Neural progenitor cell (in vitro differentiated cells): ENCODE results near the gene QKI. TPM values are rescaled to one million over a fixed set of nuclear protein-coding genes. Genes with fewer than 3 reads are reported as not detected.

ENCODE experiments used
- DNase-seq: peaks from one replicate; pipeline ENCODE4 v3.0.0-alpha.2; 2016; ENCODE audit warnings: low spot score
- H2AFZ ChIP-seq: fragments of 200-600 bp; sonication (generic); replicated peaks from 2 replicates; pipeline ENCODE4 v1.6.1; 2016; ENCODE audit warnings: antibody characterized with exemption
- H3F3A ChIP-seq: fragments of 200-600 bp; sonication (generic); 2 replicates; pipeline ENCODE4 v1.6.1; 2016; ENCODE audit warnings: antibody characterized with exemption, low read depth
- H3K27ac ChIP-seq: fragments of 200-600 bp; sonication (generic); 2 replicates; pipeline ENCODE4 v1.5.1; 2016; ENCODE audit warnings: mild to moderate bottlenecking
- H3K27me3 ChIP-seq: fragments of 200-600 bp; sonication (generic); 2 replicates; pipeline ENCODE4 v1.6.1; 2016; ENCODE audit warnings: mild to moderate bottlenecking, moderate library complexity
- H3K36me3 ChIP-seq: fragments of 200-600 bp; sonication (generic); 2 replicates; pipeline ENCODE4 v1.5.1; 2016
- H3K4me1 ChIP-seq: fragments of 200-600 bp; sonication (generic); 2 replicates; pipeline ENCODE4 v1.6.1; 2016; ENCODE audit warnings: mixed run types
- H3K4me2 ChIP-seq: fragments of 200-600 bp; sonication (generic); 2 replicates; pipeline ENCODE4 v1.6.1; 2016
- H3K4me3 ChIP-seq: fragments of 200-600 bp; sonication (generic); 2 replicates; pipeline ENCODE4 v1.5.1; 2016
- H3K79me2 ChIP-seq: fragments of 200-600 bp; sonication (generic); 2 replicates; pipeline ENCODE4 v1.6.1; 2016; ENCODE audit warnings: low read depth
- H3K9ac ChIP-seq: fragments of 200-600 bp; sonication (generic); 2 replicates; pipeline ENCODE4 v1.6.1; 2016
- H3K9me3 ChIP-seq: fragments of 200-600 bp; sonication (generic); 2 replicates; pipeline ENCODE4 v1.5.1; 2016; ENCODE audit warnings: low read depth
- H4K20me1 ChIP-seq: fragments of 200-600 bp; sonication (generic); 2 replicates; pipeline ENCODE4 v1.6.1; 2016; ENCODE audit warnings: low read depth
- H3K27ac Mint-ChIP-seq: 3 replicates; pipeline ENCODE4 v1.8.0; 2021; ENCODE audit warnings: mixed read lengths
- H3K27me3 Mint-ChIP-seq: 2 replicates; pipeline ENCODE4 v1.8.0; 2022; ENCODE audit warnings: low read depth, mild to moderate bottlenecking, inconsistent platforms, moderate library complexity, mixed read lengths; ENCODE audit not compliant: insufficient read depth
- H3K36me3 Mint-ChIP-seq: 3 replicates; pipeline ENCODE4 v1.8.0; 2021; ENCODE audit warnings: mixed read lengths
- H3K4me1 Mint-ChIP-seq: 3 replicates; pipeline ENCODE4 v1.8.0; 2021; ENCODE audit warnings: mixed read lengths
- H3K4me3 Mint-ChIP-seq: 3 replicates; pipeline ENCODE4 v1.8.0; 2021; ENCODE audit warnings: mild to moderate bottlenecking, moderate library complexity, mixed read lengths
- H3K9me3 Mint-ChIP-seq: 3 replicates; pipeline ENCODE4 v1.8.0; 2020; ENCODE audit warnings: mixed read lengths
- EZH2 ChIP-seq: fragments of 200-600 bp; sonication (generic); IDR thresholded peaks from 2 replicates; pipeline ENCODE4 v1.6.1; 2017; ENCODE audit warnings: antibody characterized with exemption, mild to moderate bottlenecking, moderate library complexity
- EZH2phosphoT487 ChIP-seq: fragments of 200-600 bp; sonication (generic); IDR thresholded peaks from 2 replicates; pipeline ENCODE4 v1.6.1; 2017; ENCODE audit warnings: antibody characterized with exemption
- total RNA-seq: library from RNA; depleted of rRNA; stranded (reverse); fragments of >200 nt; gene quantifications from 2 replicates; pipeline ENCODE4 v1.2.3, GENCODE V29; 2015; ENCODE audit warnings: low replicate concordance
- TF ChIP-seq, protein P1 (sequence below): fragments of 200-600 bp; sonication (generic); IDR thresholded peaks from 2 replicates; pipeline ENCODE4 v1.5.1; 2017; ENCODE audit warnings: antibody characterized with exemption, mild to moderate bottlenecking

The QKI gene
- total RNA-seq, 1 donor from 2014 or later, result 212 TPM

DNA sequence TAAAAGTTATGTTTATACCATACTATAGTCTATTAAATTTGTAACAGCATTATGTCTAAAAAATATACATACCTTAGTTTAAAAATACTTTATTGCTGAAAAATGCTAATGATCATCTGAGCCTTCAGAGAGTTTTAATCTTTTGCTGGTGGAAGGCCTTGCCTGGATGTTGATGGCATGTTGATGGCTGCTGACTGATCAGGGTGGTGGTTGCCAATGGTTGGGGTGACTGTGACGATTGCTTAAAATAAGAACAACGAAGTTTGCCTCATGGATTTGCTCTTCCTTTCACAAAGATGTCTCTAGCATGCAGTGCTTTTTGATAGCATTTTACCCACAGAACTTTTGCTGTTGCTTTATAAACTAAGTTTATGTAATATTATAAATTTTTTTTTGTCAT lies 68.6 kb downstream of the QKI start:
- H3K27me3 ChIP-seq, result no peaks in the 10 kb centered on the region
- no peak overlapping the region for H2AFZ ChIP-seq
- Mint-ChIP-seq H3K27ac (no peak overlapping the region), H3K9me3 (peaks cover 47% of the 10 kb centered on the region), H3K27me3 (peaks cover 2% of the 10 kb centered on the region), H3K36me3 (peaks cover 78% of the 10 kb centered on the region), H3K4me3 (no peak overlapping the region), H3K4me1 (no peaks in the 10 kb centered on the region)
- no peaks in the 10 kb centered on the region for H3F3A ChIP-seq
- peaks cover 99% of the 10 kb centered on the region for H3K79me2 ChIP-seq
- no peak overlapping the region for H3K27ac ChIP-seq
- H4K20me1 ChIP-seq, result peaks cover 52% of the 10 kb centered on the region
- no peak for DNase-seq
- peaks cover 12% of the 10 kb centered on the region for H3K4me1 ChIP-seq
- no peak overlapping the region for H3K4me3 ChIP-seq
- no peak overlapping the region for H3K9ac ChIP-seq
- no peak overlapping the region for H3K4me2 ChIP-seq
- TF ChIP-seq, protein P1, sequence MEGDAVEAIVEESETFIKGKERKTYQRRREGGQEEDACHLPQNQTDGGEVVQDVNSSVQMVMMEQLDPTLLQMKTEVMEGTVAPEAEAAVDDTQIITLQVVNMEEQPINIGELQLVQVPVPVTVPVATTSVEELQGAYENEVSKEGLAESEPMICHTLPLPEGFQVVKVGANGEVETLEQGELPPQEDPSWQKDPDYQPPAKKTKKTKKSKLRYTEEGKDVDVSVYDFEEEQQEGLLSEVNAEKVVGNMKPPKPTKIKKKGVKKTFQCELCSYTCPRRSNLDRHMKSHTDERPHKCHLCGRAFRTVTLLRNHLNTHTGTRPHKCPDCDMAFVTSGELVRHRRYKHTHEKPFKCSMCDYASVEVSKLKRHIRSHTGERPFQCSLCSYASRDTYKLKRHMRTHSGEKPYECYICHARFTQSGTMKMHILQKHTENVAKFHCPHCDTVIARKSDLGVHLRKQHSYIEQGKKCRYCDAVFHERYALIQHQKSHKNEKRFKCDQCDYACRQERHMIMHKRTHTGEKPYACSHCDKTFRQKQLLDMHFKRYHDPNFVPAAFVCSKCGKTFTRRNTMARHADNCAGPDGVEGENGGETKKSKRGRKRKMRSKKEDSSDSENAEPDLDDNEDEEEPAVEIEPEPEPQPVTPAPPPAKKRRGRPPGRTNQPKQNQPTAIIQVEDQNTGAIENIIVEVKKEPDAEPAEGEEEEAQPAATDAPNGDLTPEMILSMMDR, result no peak
- TF ChIP-seq EZH2phosphoT487 (no peak), EZH2 (no peak)
- no peaks in the 10 kb centered on the region for H3K9me3 ChIP-seq
- no peaks in the 10 kb centered on the region for H3K36me3 ChIP-seq

DNA sequence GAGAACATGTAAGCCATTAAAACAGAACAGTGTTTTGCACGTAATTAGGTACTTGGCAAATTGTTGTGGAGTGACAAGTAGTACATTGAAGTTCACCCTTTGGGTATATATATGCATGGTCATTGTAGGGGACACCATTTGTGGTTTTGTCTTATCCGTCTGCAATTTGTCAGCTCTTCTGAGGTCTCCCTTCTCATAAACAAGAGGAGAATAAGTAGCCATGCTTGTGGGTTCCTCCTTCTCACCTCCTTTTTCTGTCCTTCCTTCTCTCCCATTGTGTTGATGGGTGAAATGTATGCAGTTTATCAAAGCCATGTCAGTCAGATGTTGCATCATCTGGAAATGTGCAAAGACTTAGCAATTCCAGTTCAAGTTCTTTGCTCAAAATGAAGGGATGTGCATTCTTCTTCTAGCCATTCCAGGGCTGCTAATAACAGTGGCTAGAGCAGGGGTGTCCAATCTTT lies 70.9 kb downstream of the QKI start:
- Histone ChIP-seq H3K4me2 (no peak overlapping the region), H3K27me3 (no peaks in the 10 kb centered on the region), H4K20me1 (peaks cover 76% of the 10 kb centered on the region), H3K4me3 (no peak overlapping the region), H3K4me1 (peaks cover 28% of the 10 kb centered on the region), H3K79me2 (peaks cover 100% of the 10 kb centered on the region), H3K27ac (no peak overlapping the region), H3F3A (no peaks in the 10 kb centered on the region), H3K9ac (no peak overlapping the region), H3K9me3 (no peaks in the 10 kb centered on the region), H2AFZ (no peak overlapping the region), H3K36me3 (no peaks in the 10 kb centered on the region)
- Mint-ChIP-seq H3K4me3 (no peak overlapping the region), H3K4me1 (no peaks in the 10 kb centered on the region), H3K36me3 (peaks cover 78% of the 10 kb centered on the region), H3K9me3 (peaks cover 57% of the 10 kb centered on the region), H3K27ac (no peak overlapping the region), H3K27me3 (peaks cover 2% of the 10 kb centered on the region)
- no peak for DNase-seq
- TF ChIP-seq, protein P1, result no peak
- no peak for TF ChIP-seq EZH2phosphoT487
- no peak for TF ChIP-seq EZH2

DNA sequence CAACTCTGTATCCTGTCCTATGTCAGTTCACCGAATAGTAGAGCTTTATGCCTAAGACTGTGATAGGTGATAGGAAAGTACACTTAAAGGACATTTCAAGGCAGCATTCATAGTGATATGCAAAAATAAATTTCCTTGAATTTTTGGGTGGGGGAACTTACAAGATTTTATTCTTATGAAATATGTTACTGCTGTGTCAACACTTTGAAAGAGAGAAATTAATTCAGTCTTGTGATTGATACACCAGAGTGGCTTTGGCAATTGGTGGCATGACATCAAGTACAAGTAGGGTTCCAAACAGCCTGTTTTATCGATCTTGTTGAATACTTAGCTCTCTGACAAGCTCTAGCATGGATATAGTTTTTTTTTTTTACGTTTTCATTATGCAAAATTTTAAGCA lies 72.3 kb downstream of the QKI start:
- H3K27ac Mint-ChIP-seq, result no peak overlapping the region
- no peak overlapping the region for H2AFZ ChIP-seq
- H3K27me3 Mint-ChIP-seq, result peaks cover 2% of the 10 kb centered on the region
- H3K4me1 Mint-ChIP-seq, result no peaks in the 10 kb centered on the region
- H3K27me3 ChIP-seq, result no peaks in the 10 kb centered on the region
- H3K4me2 ChIP-seq, result no peak overlapping the region
- peaks cover 100% of the 10 kb centered on the region for H3K79me2 ChIP-seq
- peaks cover 40% of the 10 kb centered on the region for H3K4me1 ChIP-seq
- H3K27ac ChIP-seq, result no peak overlapping the region
- no peak overlapping the region for H3K4me3 ChIP-seq
- peaks cover 75% of the 10 kb centered on the region for H3K36me3 Mint-ChIP-seq
- DNase-seq, result no peak
- H3K9me3 ChIP-seq, result no peaks in the 10 kb centered on the region
- no peaks in the 10 kb centered on the region for H3F3A ChIP-seq
- H4K20me1 ChIP-seq, result peaks cover 80% of the 10 kb centered on the region
- TF ChIP-seq, protein P1, result no peak
- TF ChIP-seq EZH2phosphoT487, result no peak
- no peak overlapping the region for H3K9ac ChIP-seq
- no peak overlapping the region for H3K4me3 Mint-ChIP-seq
- peaks cover 68% of the 10 kb centered on the region for H3K9me3 Mint-ChIP-seq
- no peaks in the 10 kb centered on the region for H3K36me3 ChIP-seq
